B cell (primary cell): ENCODE results near the gene APP. TPM values are rescaled to one million over a fixed set of nuclear protein-coding genes. Genes with fewer than 3 reads are reported as not detected.

Source experiments
- ATAC-seq: fragments of 200-7000 bp; cut with Tn5 transposase; one replicate; pipeline ENCODE4 v1.10.0; 2021; ENCODE audit warnings: low read depth, mild to moderate bottlenecking, moderate number of reproducible peaks, moderate library complexity
- CTCF ChIA-PET: fragments of 350-600 bp; sonication (Branson Sonifier 250); formaldehyde crosslinking; loops from one replicate; lab custom pipeline; 2021; ENCODE audit warnings: antibody characterized with exemption, inconsistent platforms; lab: Charles Lee
- POLR2A ChIA-PET: fragments of 350-600 bp; sonication (Branson Sonifier 250); formaldehyde crosslinking; loops from one replicate; lab custom pipeline; 2021; ENCODE audit warnings: antibody characterized with exemption; lab: Charles Lee
- DNase-seq: peaks from one replicate; pipeline ENCODE4 v3.0.0; 2013
- H2AFZ ChIP-seq: 2 replicates; pipeline ENCODE4 v1.6.1; 2012; ENCODE audit warnings: mild to moderate bottlenecking, low read depth, low read length; ENCODE audit not compliant: insufficient read depth, poor library complexity, severe bottlenecking
- H3K27ac ChIP-seq, 2 donors: 1 replicate in 1 of 2; 2 replicates in 1 of 2; pipeline ENCODE4 v1.5.1; 2012 to 2013; ENCODE audit warnings: low read length in 2 of 2, mild to moderate bottlenecking in 2 of 2, moderate library complexity in 1 of 2
- H3K27me3 ChIP-seq, 4 experiments: fragments of 200-600 bp in 1 of 4; sonication (generic) in 1 of 4; replicated peaks in 1 of 4; 1 replicate in 2 of 4; 2 replicates in 2 of 4; pipeline versions ENCODE4 v1.6.1 to v1.7.0; 2013 to 2016; ENCODE audit warnings: low read length in 3 of 4, mild to moderate bottlenecking in 2 of 4, mixed read lengths in 1 of 4, moderate library complexity in 1 of 4; ENCODE audit not compliant: insufficient read depth in 4 of 4, control insufficient read depth in 3 of 4; ENCODE audit errors: control extremely low read depth in 1 of 4
- H3K36me3 ChIP-seq, 2 experiments: replicated peaks in 1 of 2; 1 replicate in 1 of 2; 2 replicates in 1 of 2; pipeline versions ENCODE4 v1.6.1 to v1.7.1; 2013; ENCODE audit warnings: low read length in 1 of 2; ENCODE audit not compliant: insufficient read depth in 2 of 2, control insufficient read depth in 1 of 2; ENCODE audit errors: control extremely low read depth in 1 of 2, extremely low read depth in 1 of 2
- H3K4me1 ChIP-seq, 2 donors: fragments of 200-600 bp in 1 of 2; sonication (generic) in 1 of 2; 1 replicate in 1 of 2; 2 replicates in 1 of 2; pipeline versions ENCODE4 v1.5.1 to v1.6.1; 2013 to 2017; ENCODE audit warnings: low read length in 2 of 2; ENCODE audit not compliant: control insufficient read depth in 2 of 2, insufficient read depth in 2 of 2
- H3K4me2 ChIP-seq: replicated peaks from 2 replicates; pipeline ENCODE3; 2012; ENCODE audit warnings: mild to moderate bottlenecking, low read depth, low read length; ENCODE audit not compliant: poor library complexity, severe bottlenecking
- H3K4me3 ChIP-seq, 5 experiments: fragments of 200-600 bp in 1 of 5; sonication (generic) in 1 of 5; 1 replicate in 3 of 5; 2 replicates in 2 of 5; pipeline versions ENCODE4 v1.5.1 to v1.7.0; 2011 to 2016; ENCODE audit warnings: low read length in 4 of 5, mild to moderate bottlenecking in 4 of 5, low read depth in 2 of 5, control low read depth in 1 of 5, moderate library complexity in 1 of 5; ENCODE audit not compliant: insufficient read depth in 1 of 5; ENCODE audit errors: control extremely low read depth in 1 of 5, extremely low read depth in 1 of 5
- H3K79me2 ChIP-seq: fragments of 200-600 bp; sonication (generic); one replicate; pipeline ENCODE4 v1.6.0; 2016; ENCODE audit warnings: low read length; ENCODE audit not compliant: control insufficient read depth, insufficient read depth
- H3K9ac ChIP-seq: fragments of 200-600 bp; sonication (generic); 2 replicates; pipeline ENCODE4 v1.6.1; 2017; ENCODE audit warnings: mild to moderate bottlenecking, low read length, moderate library complexity
- H3K9me3 ChIP-seq, 3 donors: one replicate each; pipeline versions ENCODE4 v1.6.1 to v1.7.1; 2013; ENCODE audit warnings: low read length in 2 of 3; ENCODE audit not compliant: control insufficient read depth in 2 of 3, insufficient read depth in 1 of 3; ENCODE audit errors: control extremely low read depth in 1 of 3
- H4K20me1 ChIP-seq: 2 replicates; pipeline ENCODE4 v1.6.0; 2012; ENCODE audit warnings: mild to moderate bottlenecking, low read length; ENCODE audit not compliant: insufficient read depth, control insufficient read depth, poor library complexity, severe bottlenecking
- H3K27ac Mint-ChIP-seq: one replicate; pipeline ENCODE4 v1.8.0; 2021; ENCODE audit warnings: mixed read lengths
- H3K27me3 Mint-ChIP-seq: one replicate; pipeline ENCODE4 v1.8.0; 2021; ENCODE audit warnings: mixed read lengths
- H3K4me1 Mint-ChIP-seq: one replicate; pipeline ENCODE4 v1.8.0; 2021; ENCODE audit warnings: mixed read lengths
- H3K4me3 Mint-ChIP-seq: one replicate; pipeline ENCODE4 v1.8.0; 2021; ENCODE audit warnings: mixed read lengths
- H3K9me3 Mint-ChIP-seq: one replicate; pipeline ENCODE4 v1.8.0; 2022; ENCODE audit warnings: mixed read lengths; ENCODE audit not compliant: insufficient read depth
- EZH2 ChIP-seq: IDR thresholded peaks from 2 replicates; pipeline ENCODE4 v1.6.1; 2012; ENCODE audit warnings: borderline replicate concordance, low read depth, mild to moderate bottlenecking, moderate library complexity, low read length; ENCODE audit not compliant: insufficient read depth, poor library complexity, severe bottlenecking
- WGBS: methylation state at CpG from one replicate; pipeline ENCODE4 v1.1.5; 2013; ENCODE audit warnings: missing lambda C conversion rate; ENCODE audit not compliant: insufficient coverage; 5-methylcytosine and 5-hydroxymethylcytosine counted together
- intact Hi-C: fragments of 100-400 bp; cut with micrococcal nuclease; formaldehyde crosslinking; loops from one replicate; pipeline ENCODE4 v1.10.0; 2022
- polyA plus RNA-seq: library from polyadenylated mRNA; depleted of rRNA; stranded (reverse); fragments of >200 nt; gene quantifications from 2 replicates; pipeline ENCODE4 v1.2.3, GENCODE V29; 2012
- total RNA-seq, 2 donors: library from RNA; stranded (reverse); fragments of 120-200 nt in 1 of 2; gene quantifications; 1 replicate in 1 of 2; 2 replicates in 1 of 2; pipeline versions ENCODE4 v1.2.3 to v1.2.4, GENCODE V29; 2013 to 2022
- TF ChIP-seq, protein P1 (sequence below): fragments of 200-600 bp; IDR thresholded peaks from one replicate; pipeline ENCODE4 v1.8.0; 2022; ENCODE audit warnings: antibody characterized with exemption, mild to moderate bottlenecking

APP gene
- total and polyA plus RNA-seq, 2 donors (not counting 1 experiment from before 2014, with no cell fraction given), result 28.3 to 34.7 TPM

DNA sequence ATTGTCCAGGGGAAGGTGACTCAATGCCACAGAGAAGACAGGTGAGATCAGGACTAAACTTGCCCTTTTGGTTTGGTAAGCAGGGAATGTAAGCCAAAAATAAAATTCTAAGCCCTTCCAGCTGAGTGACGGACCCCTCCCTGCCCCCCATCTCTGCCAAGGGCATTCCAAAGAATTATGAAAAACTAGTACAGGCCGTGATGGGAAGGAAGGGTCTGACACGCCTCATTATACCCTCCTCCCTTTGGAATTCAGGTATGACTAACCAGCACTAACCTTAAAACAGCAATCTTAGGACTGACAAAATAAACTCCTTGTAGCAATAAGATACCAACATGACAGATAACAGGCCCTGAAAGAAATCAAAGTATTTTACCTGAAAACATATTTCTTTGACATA, 336.2 kb downstream of the APP start:
- ATAC-seq (no peak), DNase-seq (no peak)
- no peaks in the 10 kb centered on the region for H3K4me1 Mint-ChIP-seq
- Histone ChIP-seq H3K79me2 (no peaks in the 10 kb centered on the region), H3K27ac (no peak overlapping the region), H3K36me3 (no peaks in the 10 kb centered on the region), H3K9ac (no peak overlapping the region), H3K27me3 (no peaks in the 10 kb centered on the region), H3K4me1 (no peaks in the 10 kb centered on the region), H3K9me3 (peaks cover 0 to 12% (median 0%) of the 10 kb centered on the region in 3 donors), H3K4me3 (no peak overlapping the region), H4K20me1 (no peaks in the 10 kb centered on the region), H2AFZ (no peak overlapping the region), H3K4me2 (no peak overlapping the region)
- 100% methylated on average over 1 of the region's 3 CpGs for WGBS
- peaks cover 9% of the 10 kb centered on the region for H3K9me3 Mint-ChIP-seq
- no peak overlapping the region for H3K27ac Mint-ChIP-seq
- intact Hi-C loops, result no loop called here
- ChIA-PET POLR2A (no interaction called here), CTCF (no interaction called here)
- TF ChIP-seq EZH2, result no peak
- TF ChIP-seq, protein P1, sequence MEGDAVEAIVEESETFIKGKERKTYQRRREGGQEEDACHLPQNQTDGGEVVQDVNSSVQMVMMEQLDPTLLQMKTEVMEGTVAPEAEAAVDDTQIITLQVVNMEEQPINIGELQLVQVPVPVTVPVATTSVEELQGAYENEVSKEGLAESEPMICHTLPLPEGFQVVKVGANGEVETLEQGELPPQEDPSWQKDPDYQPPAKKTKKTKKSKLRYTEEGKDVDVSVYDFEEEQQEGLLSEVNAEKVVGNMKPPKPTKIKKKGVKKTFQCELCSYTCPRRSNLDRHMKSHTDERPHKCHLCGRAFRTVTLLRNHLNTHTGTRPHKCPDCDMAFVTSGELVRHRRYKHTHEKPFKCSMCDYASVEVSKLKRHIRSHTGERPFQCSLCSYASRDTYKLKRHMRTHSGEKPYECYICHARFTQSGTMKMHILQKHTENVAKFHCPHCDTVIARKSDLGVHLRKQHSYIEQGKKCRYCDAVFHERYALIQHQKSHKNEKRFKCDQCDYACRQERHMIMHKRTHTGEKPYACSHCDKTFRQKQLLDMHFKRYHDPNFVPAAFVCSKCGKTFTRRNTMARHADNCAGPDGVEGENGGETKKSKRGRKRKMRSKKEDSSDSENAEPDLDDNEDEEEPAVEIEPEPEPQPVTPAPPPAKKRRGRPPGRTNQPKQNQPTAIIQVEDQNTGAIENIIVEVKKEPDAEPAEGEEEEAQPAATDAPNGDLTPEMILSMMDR, result no peak
- peaks cover 9% of the 10 kb centered on the region for H3K27me3 Mint-ChIP-seq
- no peak overlapping the region for H3K4me3 Mint-ChIP-seq

DNA sequence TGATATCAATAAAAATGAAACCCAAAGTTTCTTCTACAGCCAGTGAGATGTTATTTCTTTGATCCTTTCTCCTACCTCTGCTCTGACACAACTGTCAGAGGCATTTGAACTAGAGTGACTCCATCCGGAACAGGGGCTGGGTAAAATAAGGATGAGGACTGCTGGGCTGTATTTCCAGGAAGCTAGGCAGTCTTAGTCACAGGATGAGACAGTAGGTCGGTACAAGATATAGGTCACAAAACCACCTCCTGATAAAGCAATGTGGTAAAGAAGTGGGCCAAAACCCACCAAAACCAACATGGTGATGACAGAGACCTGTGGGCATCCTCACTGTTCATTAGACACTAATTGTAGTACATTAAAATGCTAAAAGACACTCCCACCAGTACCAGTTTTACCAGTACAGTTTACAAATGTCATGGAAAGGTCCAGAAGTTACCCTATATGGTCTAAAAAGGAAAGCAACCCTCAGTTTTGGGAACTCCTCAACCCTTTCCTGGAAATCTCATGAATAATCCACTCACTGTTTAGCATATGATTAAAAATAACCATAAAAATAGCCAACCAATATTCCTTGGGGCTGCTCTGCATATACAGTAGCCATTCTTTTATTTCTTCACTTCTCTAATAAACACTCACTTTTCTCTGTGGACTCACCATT, 339.1 kb downstream of the APP start:
- TF ChIP-seq, protein P1, result no peak
- TF ChIP-seq EZH2, result no peak

More for the DNA sequence above, 339.1 kb downstream of the APP start:
- Histone ChIP-seq H3K36me3 (no peaks in the 10 kb centered on the region), H3K27me3 (no peaks in the 10 kb centered on the region), H3K4me1 (no peaks in the 10 kb centered on the region), H4K20me1 (no peaks in the 10 kb centered on the region), H3K4me3 (no peak overlapping the region), H3K4me2 (no peak overlapping the region), H3K79me2 (no peaks in the 10 kb centered on the region), H2AFZ (no peak overlapping the region), H3K9me3 (peaks cover 0 to 8% (median 1%) of the 10 kb centered on the region in 3 donors), H3K9ac (no peak overlapping the region), H3K27ac (no peak overlapping the region)
- intact Hi-C loops, result no loop called here
- no CpG with 5 or more reads among the region's 2 CpGs for WGBS
- Mint-ChIP-seq H3K27ac (no peak overlapping the region), H3K9me3 (peaks cover 9% of the 10 kb centered on the region), H3K4me3 (no peak overlapping the region), H3K4me1 (no peaks in the 10 kb centered on the region), H3K27me3 (peaks cover 13% of the 10 kb centered on the region)
- ATAC-seq, result no peak
- POLR2A ChIA-PET, result no interaction called here
- CTCF ChIA-PET, result no interaction called here
- no peak for DNase-seq
